WTC11 (cell line): ENCODE results near the gene CEBPA.

Source experiments
- ATF3 ChIP-seq: sonication (generic); formaldehyde crosslinking; conservative IDR thresholded peaks from 2 replicates; pipeline ENCODE4 v1.8.1; 2022; ENCODE audit warnings: mild to moderate bottlenecking, missing genetic modification reagents
- CREB1 ChIP-seq: sonication (generic); formaldehyde crosslinking; IDR thresholded peaks from 2 replicates; pipeline ENCODE4 v1.8.0; 2023; ENCODE audit warnings: mild to moderate bottlenecking, missing genetic modification reagents
- CTCF ChIP-seq: fragments of 200-600 bp; IDR thresholded peaks from 2 replicates; pipeline ENCODE4 v1.8.0; 2022; ENCODE audit warnings: antibody characterized with exemption
- HMGA2 ChIP-seq: fragments of 250-450 bp; sonication (Bioruptor Pico); IDR thresholded peaks from 2 replicates; pipeline ENCODE4 v1.4.0; 2021; ENCODE audit warnings: mild to moderate bottlenecking, moderate library complexity
- MAX ChIP-seq: sonication (generic); formaldehyde crosslinking; IDR thresholded peaks from 2 replicates; pipeline ENCODE4 v1.8.0; 2022; ENCODE audit warnings: mild to moderate bottlenecking, missing genetic modification reagents
- NR2C2 ChIP-seq: sonication (generic); formaldehyde crosslinking; IDR thresholded peaks from 2 replicates; pipeline ENCODE4 v1.8.0; 2022; ENCODE audit warnings: mild to moderate bottlenecking, missing genetic modification reagents
- RORB ChIP-seq: fragments of 250-450 bp; sonication (Bioruptor Pico); IDR thresholded peaks from 2 replicates; pipeline ENCODE4 v1.9.0; 2021; ENCODE audit warnings: mild to moderate bottlenecking
- TCF7 ChIP-seq: sonication (generic); formaldehyde crosslinking; IDR thresholded peaks from 2 replicates; pipeline ENCODE4 v1.8.0; 2022; ENCODE audit warnings: mild to moderate bottlenecking, low read depth, missing genetic modification reagents, moderate library complexity
- USF2 ChIP-seq: sonication (generic); formaldehyde crosslinking; IDR thresholded peaks from 2 replicates; pipeline ENCODE4 v1.8.1; 2023; ENCODE audit warnings: mild to moderate bottlenecking, missing genetic modification reagents, moderate library complexity
- ZNF317 ChIP-seq: sonication (generic); formaldehyde crosslinking; IDR thresholded peaks from 2 replicates; pipeline ENCODE4 v1.8.1; 2023; ENCODE audit warnings: low read depth, mild to moderate bottlenecking, moderate library complexity, missing genetic modification reagents, borderline replicate concordance

GRCh38 chr19:33260628-33261418, 41.5 kb downstream of the CEBPA start:
- TF ChIP-seq CREB1 (CRISPR knock-in tag): no peak
- TF ChIP-seq MAX (CRISPR knock-in tag): no peak
- TF ChIP-seq USF2 (CRISPR knock-in tag): no peak
- TF ChIP-seq CTCF: no peak
- TF ChIP-seq TCF7 (CRISPR knock-in tag): no peak
- TF ChIP-seq HMGA2 (CRISPR knock-in tag): no peak
- TF ChIP-seq ATF3 (CRISPR knock-in tag): no peak
- no peak for TF ChIP-seq NR2C2
- TF ChIP-seq RORB (CRISPR knock-in tag): no peak
- no peak for TF ChIP-seq ZNF317 (CRISPR knock-in tag)
